Lower lobe of right lung (tissue), 2 donors: ENCODE measurements around the gene STEAP1B. TPM values are rescaled to one million over a fixed set of nuclear protein-coding genes. Genes with fewer than 3 reads are reported as not detected.

Experiments
- ATAC-seq, 2 donors: fragments of 200-7000 bp; cut with Tn5 transposase; one replicate each; pipeline ENCODE4 v1.9.1; 2020 to 2022; ENCODE audit warnings: mild to moderate bottlenecking in 2 of 2, moderate library complexity in 2 of 2
- DNase-seq: peaks from one replicate; pipeline ENCODE4 v3.0.0-alpha.2; 2020
- H3K27ac ChIP-seq: fragments of 200-600 bp; one replicate; pipeline ENCODE4 v1.8.0; 2022
- H3K27me3 ChIP-seq: fragments of 200-600 bp; one replicate; pipeline ENCODE4 v1.8.0; 2022; ENCODE audit warnings: low read depth
- H3K36me3 ChIP-seq: fragments of 200-600 bp; one replicate; pipeline ENCODE4 v1.8.0; 2022; ENCODE audit warnings: mild to moderate bottlenecking
- H3K4me1 ChIP-seq: fragments of 200-600 bp; one replicate; pipeline ENCODE4 v1.8.0; 2022
- H3K4me3 ChIP-seq: fragments of 200-600 bp; one replicate; pipeline ENCODE4 v1.8.0; 2022; ENCODE audit warnings: mild to moderate bottlenecking
- H3K9me3 ChIP-seq: fragments of 200-600 bp; one replicate; pipeline ENCODE4 v1.8.0; 2022
- CTCF ChIP-seq: fragments of 200-600 bp; IDR thresholded peaks from one replicate; pipeline ENCODE4 v1.8.0; 2022; ENCODE audit warnings: antibody characterized with exemption, mild to moderate bottlenecking
- intact Hi-C: fragments of 100-400 bp; cut with DNase I; formaldehyde crosslinking; loops from one replicate; pipeline ENCODE4 v1.11.0; 2022
- total RNA-seq: library from RNA; stranded (reverse); fragmentation: NEBNext Ultra II Directional; extraction: Animal tissue kit (Norgen Biotek cat#: 25700); gene quantifications from one replicate; pipeline ENCODE4 v1.2.1, GENCODE V29; 2021
- donor health status: DM: no; HTN: yes; CAD: no; lungs with severe emphysema.

STEAP1B gene
- total RNA-seq, 1 donor from 2014 or later = 1.5 TPM

- intact Hi-C loops = no loop called here
- no peak for DNase-seq
Observed at GRCh38 chr7:22470981-22471380, 29.0 kb downstream of the STEAP1B start.

DNA sequence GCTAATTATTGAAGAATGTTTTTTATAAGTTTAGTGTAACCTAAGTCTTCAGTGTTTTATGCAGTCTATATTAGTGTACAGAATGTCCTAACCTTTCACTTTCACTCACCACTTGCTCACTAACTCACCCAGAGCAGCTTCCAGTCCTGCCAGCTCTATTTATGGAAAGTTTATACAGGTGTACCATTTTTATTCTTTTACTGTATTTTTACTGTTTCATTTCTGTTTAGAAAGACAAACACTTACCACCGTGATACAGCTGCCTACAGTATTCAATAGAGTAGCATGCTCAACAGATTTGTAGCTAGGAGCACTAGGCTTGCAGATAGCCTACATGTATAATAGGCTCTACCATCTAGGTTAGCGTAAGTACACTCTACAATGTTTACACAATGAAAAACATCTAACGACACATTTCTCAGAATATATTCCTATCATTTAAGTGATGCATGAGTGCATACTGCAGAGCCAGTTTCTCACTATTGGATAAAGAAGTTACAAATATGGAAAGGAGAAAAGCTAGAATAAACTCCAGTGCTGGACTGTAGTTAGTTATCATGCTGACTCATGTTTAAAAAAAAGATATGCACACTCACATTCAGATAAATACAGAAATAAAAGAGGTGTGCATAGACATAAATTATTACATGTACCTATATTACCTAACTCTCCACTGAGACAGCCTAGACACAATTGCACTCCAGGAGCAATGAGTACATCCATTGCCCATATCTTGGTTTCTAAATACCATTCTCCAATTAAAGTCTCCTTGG lies 30.4 kb downstream of the STEAP1B start:
- no peaks in the 10 kb centered on the region for H3K36me3 ChIP-seq
- DNase-seq (no peak), ATAC-seq (no peak)
- no peak overlapping the region for H3K4me3 ChIP-seq
- H3K4me1 ChIP-seq = no peaks in the 10 kb centered on the region
- intact Hi-C loops = no loop called here
- no peaks in the 10 kb centered on the region for H3K9me3 ChIP-seq
- no peak overlapping the region for H3K27ac ChIP-seq
- H3K27me3 ChIP-seq = no peaks in the 10 kb centered on the region
- no peak for TF ChIP-seq CTCF

More at GRCh38 chr7:22470981-22471380, 29.0 kb downstream of the STEAP1B start:
- H3K4me1 ChIP-seq = no peaks in the 10 kb centered on the region
- ATAC-seq = no peak
- H3K4me3 ChIP-seq = no peak overlapping the region
- no peak overlapping the region for H3K27ac ChIP-seq
- H3K9me3 ChIP-seq = no peaks in the 10 kb centered on the region
- no peak for TF ChIP-seq CTCF
- no peaks in the 10 kb centered on the region for H3K36me3 ChIP-seq
- no peaks in the 10 kb centered on the region for H3K27me3 ChIP-seq

DNA sequence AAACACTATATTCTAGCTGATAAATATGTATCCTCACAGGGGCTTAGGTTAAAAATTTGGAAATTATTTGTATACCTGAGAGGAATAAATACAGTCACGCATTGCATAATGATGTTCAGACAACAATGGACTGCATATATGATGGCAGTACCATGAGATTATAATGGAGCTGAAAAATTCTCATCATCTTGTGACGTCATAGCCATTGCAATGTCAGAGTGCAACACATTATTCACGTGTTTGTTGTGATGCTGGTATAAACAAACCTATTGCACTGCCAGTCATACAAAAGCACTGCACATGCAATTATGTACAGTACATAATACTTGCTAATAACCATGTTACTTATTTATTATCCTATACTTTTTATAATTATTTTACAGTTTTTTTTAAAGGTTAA lies 31.4 kb downstream of the STEAP1B start:
- Histone ChIP-seq H3K4me1 (no peaks in the 10 kb centered on the region), H3K9me3 (no peaks in the 10 kb centered on the region), H3K4me3 (no peak overlapping the region), H3K36me3 (no peaks in the 10 kb centered on the region), H3K27ac (no peak overlapping the region), H3K27me3 (no peaks in the 10 kb centered on the region)
- ATAC-seq (no peak), DNase-seq (no peak)
- no peak for TF ChIP-seq CTCF
- intact Hi-C loops = no loop called here

DNA sequence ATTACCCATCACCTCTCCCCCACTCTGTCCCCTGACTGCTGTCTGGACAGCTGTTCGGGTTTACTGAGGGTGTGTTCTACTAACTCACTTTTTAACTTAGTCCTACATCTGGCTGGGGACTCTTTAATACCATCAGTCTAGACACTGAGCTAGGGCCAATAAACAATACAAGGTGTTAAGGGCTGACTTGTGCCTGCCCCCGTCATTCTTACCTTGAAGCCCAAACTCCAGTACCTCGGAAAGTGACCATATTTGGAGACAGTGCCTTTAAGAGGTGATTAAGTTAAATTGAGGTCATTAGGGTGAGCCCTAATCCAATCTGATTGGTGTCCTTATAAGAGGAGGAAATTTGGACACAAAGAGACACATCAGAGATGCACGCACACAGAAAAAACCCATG lies 35.7 kb downstream of the STEAP1B start:
- intact Hi-C loops = no loop called here
- TF ChIP-seq CTCF = no peak
- Histone ChIP-seq H3K9me3 (no peaks in the 10 kb centered on the region), H3K27me3 (no peaks in the 10 kb centered on the region), H3K4me3 (no peak overlapping the region), H3K27ac (no peak overlapping the region), H3K36me3 (no peaks in the 10 kb centered on the region), H3K4me1 (no peaks in the 10 kb centered on the region)
- no peak for DNase-seq
- ATAC-seq = no peak

DNA sequence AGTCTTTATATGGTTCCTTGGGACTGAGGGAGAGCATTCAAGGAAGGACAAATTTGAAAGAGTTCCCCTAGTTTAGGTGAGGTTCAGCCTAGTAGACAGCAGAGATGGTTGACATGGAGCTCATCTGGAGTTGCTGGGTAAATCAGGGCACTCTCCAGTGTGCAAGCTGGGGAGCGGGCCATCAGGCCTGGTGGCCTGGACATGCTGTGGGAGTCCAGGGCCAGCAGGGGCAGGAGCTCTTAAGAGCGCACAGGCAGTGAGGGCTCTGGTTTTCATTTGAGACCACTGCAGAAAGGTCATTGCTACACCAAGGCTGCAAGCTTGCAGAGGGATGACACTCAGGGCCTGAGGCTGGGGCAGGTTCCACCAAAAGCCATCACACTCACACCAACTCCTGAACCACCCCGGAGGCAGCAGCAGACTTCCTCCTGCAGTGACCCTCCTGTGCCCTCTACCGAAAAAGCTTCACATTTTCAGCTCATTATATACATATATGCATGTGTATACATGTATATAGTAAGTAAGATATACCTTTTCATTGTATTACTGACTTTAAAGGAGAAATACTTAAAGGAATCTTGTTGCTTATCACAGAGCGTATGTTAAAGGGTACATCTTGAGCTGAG lies 39.5 kb downstream of the STEAP1B start:
- H3K4me1 ChIP-seq = no peaks in the 10 kb centered on the region
- ATAC-seq (no peak), DNase-seq (no peak)
- no peaks in the 10 kb centered on the region for H3K36me3 ChIP-seq
- no peak overlapping the region for H3K4me3 ChIP-seq
- H3K27ac ChIP-seq = no peak overlapping the region
- no peaks in the 10 kb centered on the region for H3K9me3 ChIP-seq
- H3K27me3 ChIP-seq = no peaks in the 10 kb centered on the region
- intact Hi-C loops = no loop called here
- no peak for TF ChIP-seq CTCF
